ENCODE measurements around the gene SERTAD3.
A peak's percentile ranks its signal among the peaks of the same experiment; 100 is the strongest.
"Not testable (repeated sequence)": the region's sequence is repeated elsewhere in the genome, so short reads cannot be mapped to it uniquely, and the experiment has no call there.

SERTAD3 gene

GRCh38 chr19:40444000-40444824, at the start of gene SERTAD3:
TSS of gene SERTAD3 (minus strand) at chr19:40444335. CDS start at chr19:40442080, 2,255 bp downstream.
- Histone ChIP-seq H3K9ac (ENCODE audit: low read length) (peak within 1 kb of the TSS; percentile 100), H3K4me1 (ENCODE audit: control insufficient read depth, insufficient read depth, low read length) (peaks cover 37% of the 10 kb centered on the region), H3K4me3 (ENCODE audit: low read length) (peak within 1 kb of the TSS; percentile 100), H3K27me3 (replicated peaks; ENCODE audit: control insufficient read depth, insufficient read depth, low read length) (no peaks in the 10 kb centered on the region), H3K36me3 (ENCODE audit: control insufficient read depth, insufficient read depth, low read length, severe bottlenecking) (peaks cover 28% of the 10 kb centered on the region), H3K9me3 (ENCODE audit: control insufficient read depth, low read length) (no peaks in the 10 kb centered on the region)
- DNase-seq (ENCODE audit: low read depth), result peak; percentile 99

GRCh38 chr19:40493778-40494177, 49.6 kb upstream of the SERTAD3 start:
- DNase-seq (ENCODE audit: low read depth), result no peak
- no peak overlapping the region for H3K9ac ChIP-seq (ENCODE audit: low read length)
- no peak overlapping the region for H3K4me3 ChIP-seq (ENCODE audit: low read length)
- H3K4me1 ChIP-seq (ENCODE audit: control insufficient read depth, insufficient read depth, low read length), result no peaks in the 10 kb centered on the region
- peaks cover 19% of the 10 kb centered on the region for H3K27me3 ChIP-seq (replicated peaks; ENCODE audit: control insufficient read depth, insufficient read depth, low read length)
- H3K36me3 ChIP-seq (ENCODE audit: control insufficient read depth, insufficient read depth, low read length, severe bottlenecking), result peaks cover 3% of the 10 kb centered on the region
- H3K9me3 ChIP-seq (ENCODE audit: control insufficient read depth, low read length), result no peaks in the 10 kb centered on the region

GRCh38 chr19:40492274-40492673, 48.1 kb upstream of the SERTAD3 start:
- H3K9ac ChIP-seq (ENCODE audit: low read length), result no peak overlapping the region
- H3K36me3 ChIP-seq (ENCODE audit: control insufficient read depth, insufficient read depth, low read length, severe bottlenecking), result peaks cover 3% of the 10 kb centered on the region
- H3K27me3 ChIP-seq (replicated peaks; ENCODE audit: control insufficient read depth, insufficient read depth, low read length), result peaks cover 24% of the 10 kb centered on the region
- no peaks in the 10 kb centered on the region for H3K4me1 ChIP-seq (ENCODE audit: control insufficient read depth, insufficient read depth, low read length)
- no peaks in the 10 kb centered on the region for H3K9me3 ChIP-seq (ENCODE audit: control insufficient read depth, low read length)
- no peak overlapping the region for H3K4me3 ChIP-seq (ENCODE audit: low read length)
- DNase-seq (ENCODE audit: low read depth), result no peak

GRCh38 chr19:40489882-40490230, 45.7 kb upstream of the SERTAD3 start:
- DNase-seq (ENCODE audit: low read depth), result no peak
- H3K36me3 ChIP-seq (ENCODE audit: control insufficient read depth, insufficient read depth, low read length, severe bottlenecking), result no peaks in the 10 kb centered on the region
- H3K9ac ChIP-seq (ENCODE audit: low read length), result no peak overlapping the region
- H3K27me3 ChIP-seq (replicated peaks; ENCODE audit: control insufficient read depth, insufficient read depth, low read length), result peaks cover 23% of the 10 kb centered on the region
- no peaks in the 10 kb centered on the region for H3K4me1 ChIP-seq (ENCODE audit: control insufficient read depth, insufficient read depth, low read length)
- no peak overlapping the region for H3K4me3 ChIP-seq (ENCODE audit: low read length)
- no peaks in the 10 kb centered on the region for H3K9me3 ChIP-seq (ENCODE audit: control insufficient read depth, low read length)

- Histone ChIP-seq H3K4me3 (ENCODE audit: low read length) (no peak overlapping the region), H3K36me3 (ENCODE audit: control insufficient read depth, insufficient read depth, low read length, severe bottlenecking) (no peaks in the 10 kb centered on the region), H3K9ac (ENCODE audit: low read length) (no peak overlapping the region), H3K4me1 (ENCODE audit: control insufficient read depth, insufficient read depth, low read length) (no peaks in the 10 kb centered on the region), H3K27me3 (replicated peaks; ENCODE audit: control insufficient read depth, insufficient read depth, low read length) (peaks cover 5% of the 10 kb centered on the region), H3K9me3 (ENCODE audit: control insufficient read depth, low read length) (no peaks in the 10 kb centered on the region)
- DNase-seq (ENCODE audit: low read depth), result no peak
Measured at GRCh38 chr19:40486017-40486416, 41.9 kb upstream of the SERTAD3 start.

GRCh38 chr19:40475878-40476644, 31.9 kb upstream of the SERTAD3 start:
- H3K9me3 ChIP-seq (ENCODE audit: control insufficient read depth, low read length); H3K27me3 ChIP-seq (replicated peaks; ENCODE audit: control insufficient read depth, insufficient read depth, low read length); H3K9ac ChIP-seq (ENCODE audit: low read length); DNase-seq (ENCODE audit: low read depth); H3K4me3 ChIP-seq (ENCODE audit: low read length); H3K36me3 ChIP-seq (ENCODE audit: control insufficient read depth, insufficient read depth, low read length, severe bottlenecking); H3K4me1 ChIP-seq (ENCODE audit: control insufficient read depth, insufficient read depth, low read length): not testable (repeated sequence)

GRCh38 chr19:40474737-40475136, 30.6 kb upstream of the SERTAD3 start:
- H3K4me3 ChIP-seq (ENCODE audit: low read length), result no peak overlapping the region
- H3K36me3 ChIP-seq (ENCODE audit: control insufficient read depth, insufficient read depth, low read length, severe bottlenecking), result no peaks in the 10 kb centered on the region
- no peak overlapping the region for H3K9ac ChIP-seq (ENCODE audit: low read length)
- H3K4me1 ChIP-seq (ENCODE audit: control insufficient read depth, insufficient read depth, low read length), result no peaks in the 10 kb centered on the region
- no peaks in the 10 kb centered on the region for H3K27me3 ChIP-seq (replicated peaks; ENCODE audit: control insufficient read depth, insufficient read depth, low read length)
- no peak for DNase-seq (ENCODE audit: low read depth)
- no peaks in the 10 kb centered on the region for H3K9me3 ChIP-seq (ENCODE audit: control insufficient read depth, low read length)

- DNase-seq (ENCODE audit: low read depth), result no peak
- H3K9ac ChIP-seq (ENCODE audit: low read length), result no peak overlapping the region
Measured at GRCh38 chr19:40472516-40472915, 28.4 kb upstream of the SERTAD3 start.

GRCh38 chr19:40471111-40471510, 27.0 kb upstream of the SERTAD3 start:
- H3K27me3 ChIP-seq (replicated peaks; ENCODE audit: control insufficient read depth, insufficient read depth, low read length), result no peaks in the 10 kb centered on the region
- no peak overlapping the region for H3K4me3 ChIP-seq (ENCODE audit: low read length)
- no peak overlapping the region for H3K9ac ChIP-seq (ENCODE audit: low read length)
- H3K4me1 ChIP-seq (ENCODE audit: control insufficient read depth, insufficient read depth, low read length), result peaks cover 7% of the 10 kb centered on the region
- no peaks in the 10 kb centered on the region for H3K36me3 ChIP-seq (ENCODE audit: control insufficient read depth, insufficient read depth, low read length, severe bottlenecking)
- no peak for DNase-seq (ENCODE audit: low read depth)
- H3K9me3 ChIP-seq (ENCODE audit: control insufficient read depth, low read length), result no peaks in the 10 kb centered on the region

More at GRCh38 chr19:40472516-40472915, 28.4 kb upstream of the SERTAD3 start:
- H3K27me3 ChIP-seq (replicated peaks; ENCODE audit: control insufficient read depth, insufficient read depth, low read length), result no peaks in the 10 kb centered on the region
- H3K4me3 ChIP-seq (ENCODE audit: low read length), result no peak overlapping the region
- H3K36me3 ChIP-seq (ENCODE audit: control insufficient read depth, insufficient read depth, low read length, severe bottlenecking), result no peaks in the 10 kb centered on the region
- H3K4me1 ChIP-seq (ENCODE audit: control insufficient read depth, insufficient read depth, low read length), result no peaks in the 10 kb centered on the region
- H3K9me3 ChIP-seq (ENCODE audit: control insufficient read depth, low read length), result no peaks in the 10 kb centered on the region

- Histone ChIP-seq H3K9me3 (ENCODE audit: control insufficient read depth, low read length) (no peaks in the 10 kb centered on the region), H3K4me1 (ENCODE audit: control insufficient read depth, insufficient read depth, low read length) (peaks cover 20% of the 10 kb centered on the region), H3K36me3 (ENCODE audit: control insufficient read depth, insufficient read depth, low read length, severe bottlenecking) (no peaks in the 10 kb centered on the region), H3K9ac (ENCODE audit: low read length) (no peak overlapping the region), H3K4me3 (ENCODE audit: low read length) (no peak overlapping the region), H3K27me3 (replicated peaks; ENCODE audit: control insufficient read depth, insufficient read depth, low read length) (no peaks in the 10 kb centered on the region)
- no peak for DNase-seq (ENCODE audit: low read depth)
Measured at GRCh38 chr19:40469011-40469410, 24.9 kb upstream of the SERTAD3 start.

- peaks cover 24% of the 10 kb centered on the region for H3K4me1 ChIP-seq (ENCODE audit: control insufficient read depth, insufficient read depth, low read length)
- H3K9ac ChIP-seq (ENCODE audit: low read length), result peak within 1 kb of the TSS; percentile 66
- no peaks in the 10 kb centered on the region for H3K36me3 ChIP-seq (ENCODE audit: control insufficient read depth, insufficient read depth, low read length, severe bottlenecking)
- H3K27me3 ChIP-seq (replicated peaks; ENCODE audit: control insufficient read depth, insufficient read depth, low read length), result no peaks in the 10 kb centered on the region
- DNase-seq (ENCODE audit: low read depth), result peak; percentile 48
- H3K4me3 ChIP-seq (ENCODE audit: low read length), result peak within 1 kb of the TSS; percentile 73
- H3K9me3 ChIP-seq (ENCODE audit: control insufficient read depth, low read length), result no peaks in the 10 kb centered on the region
Measured at GRCh38 chr19:40466985-40467734, 23.0 kb upstream of the SERTAD3 start, which contains the start of gene SPTBN4. TSS of gene SPTBN4 (plus strand) at chr19:40467001. CDS start at chr19:40472622, 5,621 bp downstream.
